Measurements from ENCODE around the gene KLHL6.

DNA sequence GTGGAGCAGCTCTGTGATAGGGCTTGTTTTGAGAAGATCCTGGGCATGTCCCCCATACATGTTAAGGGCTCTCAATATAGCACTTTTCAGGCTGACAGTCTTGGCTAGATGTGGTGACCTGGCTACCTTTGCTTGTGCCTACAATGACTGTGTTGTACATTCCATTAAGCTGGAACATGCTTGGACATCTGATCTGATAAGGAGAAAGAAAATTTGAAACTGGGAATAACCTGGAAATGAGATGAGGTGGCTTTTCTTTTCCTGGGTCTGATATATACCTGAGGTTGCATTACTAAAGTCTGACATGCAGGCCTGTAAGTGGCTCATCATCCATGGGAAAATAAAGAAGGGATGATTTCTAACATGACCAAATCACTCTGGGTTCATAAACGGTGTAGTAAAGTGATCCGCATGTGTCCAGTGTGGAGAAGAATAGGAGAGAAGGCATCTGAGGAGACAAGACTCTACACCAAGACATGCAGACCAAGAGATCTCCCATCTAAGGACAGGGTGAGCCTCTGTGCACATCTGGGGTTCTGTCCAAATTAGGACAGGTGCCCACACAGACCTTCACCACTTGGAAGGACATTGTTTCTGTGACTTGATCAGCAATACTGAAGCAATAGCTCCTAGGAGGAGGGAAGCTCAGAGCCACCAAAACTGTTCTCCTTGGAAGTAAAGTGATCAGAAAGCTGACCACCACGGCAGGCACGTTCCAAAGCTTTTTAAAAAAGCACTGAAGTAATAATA, 62.0 kb downstream of the KLHL6 start:
- no peak for TF ChIP-seq CTCF (IDR thresholded peaks at IDR 0.05)
- TF ChIP-seq POLR2AphosphoS5 (IDR thresholded peaks at IDR 0.05), result no peak
- TF ChIP-seq EP300 (IDR thresholded peaks at IDR 0.05), result no peak

All from suprapubic skin (tissue), 4 donors.